HL-60 (cell line): ENCODE results near the gene MCM6.
"Not testable (repeated sequence)": the region's sequence is repeated elsewhere in the genome, so short reads cannot be mapped to it uniquely, and the experiment has no call there.

ENCODE experiments used
- DNase-seq, 2 experiments: peaks; one replicate each; pipeline ENCODE4 v3.0.0-alpha.2; 2010 to 2020; ENCODE audit warnings: low read depth in 1 of 2, low spot score in 1 of 2
- H3K27ac ChIP-seq: fragments of 250-450 bp; sonication (Bioruptor Pico); replicated peaks from 2 replicates; pipeline ENCODE4 v1.5.1; 2020; ENCODE audit warnings: mild to moderate bottlenecking, moderate library complexity
- H3K27me3 ChIP-seq: fragments of 250-450 bp; sonication (Bioruptor Pico); 2 replicates; pipeline ENCODE4 v1.5.1; 2021; ENCODE audit warnings: mild to moderate bottlenecking, moderate library complexity; ENCODE audit not compliant: insufficient read depth, poor library complexity, severe bottlenecking
- H3K4me3 ChIP-seq: replicated peaks from 2 replicates; pipeline ENCODE4 v1.5.1; 2011; ENCODE audit warnings: mild to moderate bottlenecking, control low read depth, low read length; ENCODE audit not compliant: insufficient read depth
- GABPA ChIP-seq: IDR thresholded peaks from 2 replicates; pipeline ENCODE4 v1.6.1; 2012; ENCODE audit warnings: low read depth
- POLR2AphosphoS5 ChIP-seq: IDR thresholded peaks from 2 replicates; pipeline ENCODE4 v1.6.1; 2012; ENCODE audit warnings: low read depth
- SPI1 ChIP-seq: IDR thresholded peaks from 2 replicates; pipeline ENCODE4 v1.6.1; 2012; ENCODE audit warnings: low read depth, mild to moderate bottlenecking, borderline replicate concordance
- TF ChIP-seq, protein P1 (sequence below): IDR thresholded peaks from one replicate; pipeline ENCODE4 v1.5.1; 2011; ENCODE audit warnings: low read length, control low read depth, inconsistent platforms; ENCODE audit not compliant: insufficient read depth
- TF ChIP-seq, protein P2 (sequence below): IDR thresholded peaks from 2 replicates; pipeline ENCODE4 v1.6.1; 2012; ENCODE audit warnings: low read depth; ENCODE audit not compliant: insufficient replicate concordance

Gene MCM6

DNA sequence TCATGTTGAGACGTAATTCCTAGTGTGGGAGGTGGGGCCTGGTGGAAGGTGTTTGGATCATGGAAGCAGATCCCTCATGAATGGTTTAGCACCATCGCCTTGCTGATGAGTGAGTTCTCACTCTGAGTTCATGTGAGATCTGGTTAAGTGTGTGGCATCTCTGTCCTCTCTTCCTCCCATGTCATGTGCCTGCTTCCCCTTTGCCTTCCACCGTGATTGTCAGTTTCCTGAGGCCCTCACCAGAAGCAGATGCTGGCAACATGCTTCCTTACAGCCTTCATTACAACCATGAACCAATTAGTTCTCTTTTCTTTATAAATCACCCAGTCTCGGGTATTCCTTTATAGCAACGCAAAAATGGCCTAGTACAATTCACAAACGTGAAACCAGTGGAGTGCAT is 14.6 kb upstream of the MCM6 start:
- TF ChIP-seq SPI1 (peak; percentile 56; the same call in 1 of the 2 replicates), POLR2AphosphoS5 (no peak)
- no peaks in the 10 kb centered on the region for H3K27me3 ChIP-seq
- peak in 1 of 2 experiments; percentile 86 for DNase-seq
- H3K4me3 ChIP-seq, result no peak overlapping the region
- no peak overlapping the region for H3K27ac ChIP-seq

GRCh38 chr2:135890149-135890548 is 13.9 kb upstream of the MCM6 start:
- Histone ChIP-seq H3K27ac (no peak overlapping the region), H3K4me3 (no peak overlapping the region), H3K27me3 (no peaks in the 10 kb centered on the region)
- TF ChIP-seq, protein P1, sequence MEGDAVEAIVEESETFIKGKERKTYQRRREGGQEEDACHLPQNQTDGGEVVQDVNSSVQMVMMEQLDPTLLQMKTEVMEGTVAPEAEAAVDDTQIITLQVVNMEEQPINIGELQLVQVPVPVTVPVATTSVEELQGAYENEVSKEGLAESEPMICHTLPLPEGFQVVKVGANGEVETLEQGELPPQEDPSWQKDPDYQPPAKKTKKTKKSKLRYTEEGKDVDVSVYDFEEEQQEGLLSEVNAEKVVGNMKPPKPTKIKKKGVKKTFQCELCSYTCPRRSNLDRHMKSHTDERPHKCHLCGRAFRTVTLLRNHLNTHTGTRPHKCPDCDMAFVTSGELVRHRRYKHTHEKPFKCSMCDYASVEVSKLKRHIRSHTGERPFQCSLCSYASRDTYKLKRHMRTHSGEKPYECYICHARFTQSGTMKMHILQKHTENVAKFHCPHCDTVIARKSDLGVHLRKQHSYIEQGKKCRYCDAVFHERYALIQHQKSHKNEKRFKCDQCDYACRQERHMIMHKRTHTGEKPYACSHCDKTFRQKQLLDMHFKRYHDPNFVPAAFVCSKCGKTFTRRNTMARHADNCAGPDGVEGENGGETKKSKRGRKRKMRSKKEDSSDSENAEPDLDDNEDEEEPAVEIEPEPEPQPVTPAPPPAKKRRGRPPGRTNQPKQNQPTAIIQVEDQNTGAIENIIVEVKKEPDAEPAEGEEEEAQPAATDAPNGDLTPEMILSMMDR, result no peak
- TF ChIP-seq, protein P2, sequence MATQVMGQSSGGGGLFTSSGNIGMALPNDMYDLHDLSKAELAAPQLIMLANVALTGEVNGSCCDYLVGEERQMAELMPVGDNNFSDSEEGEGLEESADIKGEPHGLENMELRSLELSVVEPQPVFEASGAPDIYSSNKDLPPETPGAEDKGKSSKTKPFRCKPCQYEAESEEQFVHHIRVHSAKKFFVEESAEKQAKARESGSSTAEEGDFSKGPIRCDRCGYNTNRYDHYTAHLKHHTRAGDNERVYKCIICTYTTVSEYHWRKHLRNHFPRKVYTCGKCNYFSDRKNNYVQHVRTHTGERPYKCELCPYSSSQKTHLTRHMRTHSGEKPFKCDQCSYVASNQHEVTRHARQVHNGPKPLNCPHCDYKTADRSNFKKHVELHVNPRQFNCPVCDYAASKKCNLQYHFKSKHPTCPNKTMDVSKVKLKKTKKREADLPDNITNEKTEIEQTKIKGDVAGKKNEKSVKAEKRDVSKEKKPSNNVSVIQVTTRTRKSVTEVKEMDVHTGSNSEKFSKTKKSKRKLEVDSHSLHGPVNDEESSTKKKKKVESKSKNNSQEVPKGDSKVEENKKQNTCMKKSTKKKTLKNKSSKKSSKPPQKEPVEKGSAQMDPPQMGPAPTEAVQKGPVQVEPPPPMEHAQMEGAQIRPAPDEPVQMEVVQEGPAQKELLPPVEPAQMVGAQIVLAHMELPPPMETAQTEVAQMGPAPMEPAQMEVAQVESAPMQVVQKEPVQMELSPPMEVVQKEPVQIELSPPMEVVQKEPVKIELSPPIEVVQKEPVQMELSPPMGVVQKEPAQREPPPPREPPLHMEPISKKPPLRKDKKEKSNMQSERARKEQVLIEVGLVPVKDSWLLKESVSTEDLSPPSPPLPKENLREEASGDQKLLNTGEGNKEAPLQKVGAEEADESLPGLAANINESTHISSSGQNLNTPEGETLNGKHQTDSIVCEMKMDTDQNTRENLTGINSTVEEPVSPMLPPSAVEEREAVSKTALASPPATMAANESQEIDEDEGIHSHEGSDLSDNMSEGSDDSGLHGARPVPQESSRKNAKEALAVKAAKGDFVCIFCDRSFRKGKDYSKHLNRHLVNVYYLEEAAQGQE, result no peak
- TF ChIP-seq SPI1 (no peak), GABPA (no peak), POLR2AphosphoS5 (no peak)
- DNase-seq, result no peak

DNA sequence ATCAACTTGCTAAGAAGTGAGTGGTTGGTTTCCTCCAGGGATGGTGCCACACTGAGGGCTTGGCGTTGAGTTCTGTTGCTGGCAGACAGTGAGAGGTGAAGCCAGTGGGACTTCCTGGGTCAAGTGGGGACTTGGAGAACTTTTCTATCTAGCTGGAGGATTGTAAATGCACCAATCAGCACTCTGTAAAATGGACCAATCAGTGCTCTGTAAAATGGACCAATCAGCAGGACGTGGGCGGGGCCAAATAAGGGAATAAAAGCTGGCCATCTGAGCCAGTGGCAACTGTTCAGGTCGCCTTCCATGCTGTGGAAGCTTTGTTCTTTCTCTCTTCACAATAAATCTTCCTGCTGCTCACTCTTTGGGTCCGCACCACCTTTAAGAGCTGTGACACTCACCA is 12.3 kb upstream of the MCM6 start:
- not testable (repeated sequence) for DNase-seq, H3K4me3 ChIP-seq, H3K27ac ChIP-seq, H3K27me3 ChIP-seq

GRCh38 chr2:135885709-135886108 is 9.5 kb upstream of the MCM6 start:
- no peak for DNase-seq
- TF ChIP-seq GABPA, result no peak
- Histone ChIP-seq H3K27ac (no peak overlapping the region), H3K27me3 (no peaks in the 10 kb centered on the region), H3K4me3 (no peak overlapping the region)

DNA sequence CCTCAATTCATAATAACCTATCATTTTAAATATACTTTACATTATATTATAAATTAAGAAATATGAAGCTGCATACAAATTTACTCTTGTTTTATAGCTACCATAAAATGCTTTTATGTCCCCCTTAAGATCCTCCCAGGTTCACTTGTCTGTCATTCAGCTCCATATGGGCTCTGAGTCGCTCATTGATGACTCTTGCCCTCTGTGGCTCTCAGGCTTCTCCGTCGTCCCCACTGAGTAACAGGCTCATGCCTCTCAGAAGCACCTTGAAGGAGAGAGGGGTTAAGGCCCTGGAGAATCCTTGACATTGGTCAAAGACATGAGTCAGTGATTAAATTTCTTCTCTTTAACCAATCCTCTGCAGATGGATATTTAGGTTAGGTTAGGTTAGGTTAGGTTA is 6.2 kb upstream of the MCM6 start:
- no peak overlapping the region for H3K4me3 ChIP-seq
- no peaks in the 10 kb centered on the region for H3K27me3 ChIP-seq
- no peak for DNase-seq
- TF ChIP-seq, protein P1, result no peak
- no peak for TF ChIP-seq GABPA
- TF ChIP-seq, protein P2, result no peak
- TF ChIP-seq SPI1, result no peak
- no peak for TF ChIP-seq POLR2AphosphoS5
- H3K27ac ChIP-seq, result no peak overlapping the region

DNA sequence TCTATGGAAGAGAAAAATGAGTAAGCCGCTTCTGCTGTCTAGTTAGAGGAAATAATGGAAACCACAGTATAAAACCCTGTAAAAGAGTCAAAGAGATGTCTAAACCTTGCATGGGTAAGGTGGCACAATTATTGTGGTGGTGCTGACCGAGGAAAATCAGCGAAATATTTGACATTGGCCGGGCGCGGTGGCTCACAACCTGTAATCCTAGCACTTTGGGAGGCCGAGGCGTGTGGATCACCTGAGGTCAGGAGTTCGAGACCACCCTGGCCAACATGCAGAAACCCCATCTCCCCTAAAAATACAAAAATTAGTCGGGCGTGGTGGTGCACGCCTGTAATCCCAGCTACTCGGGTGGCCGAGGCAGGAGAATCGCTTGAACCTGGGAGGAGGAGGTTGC is 527 bp upstream of the MCM6 start:
- Histone ChIP-seq H3K4me3 (peak overlapping the region; percentile 69), H3K27ac (peak overlapping the region; percentile 93)
- DNase-seq, H3K27me3 ChIP-seq: not testable (repeated sequence)
